Endothelial cell of umbilical vein (primary cell): ENCODE measurements around the gene DNAAF5.

ENCODE experiments used
- FOS ChIP-seq: IDR thresholded peaks from 2 replicates; pipeline ENCODE4 v1.6.1; 2011; ENCODE audit warnings: mild to moderate bottlenecking, low read length, moderate library complexity, borderline replicate concordance; ENCODE audit not compliant: insufficient read depth
- POLR2A ChIP-seq: IDR thresholded peaks from 2 replicates; pipeline ENCODE4 v1.6.1; 2012; ENCODE audit warnings: low read depth, mild to moderate bottlenecking, control low read depth, low read length
- POLR2AphosphoS5 ChIP-seq: IDR thresholded peaks from 2 replicates; pipeline ENCODE4 v1.6.1; 2012; ENCODE audit warnings: low read depth, mild to moderate bottlenecking, control low read depth, low read length, moderate library complexity; ENCODE audit not compliant: insufficient read depth
- TF ChIP-seq, protein P1 (sequence below), 2 donors: IDR thresholded peaks; 1 replicate in 1 of 2; 2 replicates in 1 of 2; pipeline ENCODE4 v1.5.1; 2011; ENCODE audit warnings: low read length in 2 of 2, mild to moderate bottlenecking in 2 of 2, moderate library complexity in 2 of 2, control low read depth in 1 of 2, inconsistent platforms in 1 of 2, low read depth in 1 of 2; ENCODE audit not compliant: insufficient read depth in 1 of 2; ENCODE audit errors: extremely low read depth in 1 of 2

DNA sequence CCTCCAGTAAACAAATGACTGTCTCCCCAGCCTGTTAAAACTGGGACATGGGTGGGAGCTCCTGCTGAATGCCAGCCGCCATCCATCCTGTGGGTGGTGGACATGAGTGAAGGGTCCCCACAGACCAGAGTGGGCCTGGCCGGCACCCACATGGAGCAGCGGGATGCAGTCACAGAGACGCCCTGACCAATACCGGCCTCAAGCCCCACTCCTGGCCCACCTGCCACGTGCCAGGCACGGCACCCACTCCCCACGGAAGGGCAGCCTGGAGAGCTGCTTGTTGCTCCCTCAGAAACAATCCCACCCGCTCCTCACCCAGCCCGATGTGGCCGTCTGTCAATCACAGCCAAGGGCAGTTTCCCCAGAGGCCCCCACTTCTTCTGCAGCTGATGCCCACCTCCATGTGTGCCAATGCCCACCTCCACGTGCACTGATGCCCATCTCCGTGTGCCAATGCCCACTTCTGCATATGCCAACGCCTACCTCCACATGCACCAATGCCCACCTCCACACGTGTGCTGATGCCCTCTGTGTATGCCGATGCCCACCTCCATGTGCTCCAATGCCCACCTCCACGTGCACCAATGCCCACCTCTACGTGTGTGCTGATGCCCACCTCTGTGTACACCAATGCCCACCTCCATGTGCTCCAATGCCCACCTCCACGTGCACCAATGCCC lies 42.8 kb upstream of the DNAAF5 start:
- no peak for TF ChIP-seq FOS
- no peak for TF ChIP-seq POLR2A
- TF ChIP-seq, protein P1, sequence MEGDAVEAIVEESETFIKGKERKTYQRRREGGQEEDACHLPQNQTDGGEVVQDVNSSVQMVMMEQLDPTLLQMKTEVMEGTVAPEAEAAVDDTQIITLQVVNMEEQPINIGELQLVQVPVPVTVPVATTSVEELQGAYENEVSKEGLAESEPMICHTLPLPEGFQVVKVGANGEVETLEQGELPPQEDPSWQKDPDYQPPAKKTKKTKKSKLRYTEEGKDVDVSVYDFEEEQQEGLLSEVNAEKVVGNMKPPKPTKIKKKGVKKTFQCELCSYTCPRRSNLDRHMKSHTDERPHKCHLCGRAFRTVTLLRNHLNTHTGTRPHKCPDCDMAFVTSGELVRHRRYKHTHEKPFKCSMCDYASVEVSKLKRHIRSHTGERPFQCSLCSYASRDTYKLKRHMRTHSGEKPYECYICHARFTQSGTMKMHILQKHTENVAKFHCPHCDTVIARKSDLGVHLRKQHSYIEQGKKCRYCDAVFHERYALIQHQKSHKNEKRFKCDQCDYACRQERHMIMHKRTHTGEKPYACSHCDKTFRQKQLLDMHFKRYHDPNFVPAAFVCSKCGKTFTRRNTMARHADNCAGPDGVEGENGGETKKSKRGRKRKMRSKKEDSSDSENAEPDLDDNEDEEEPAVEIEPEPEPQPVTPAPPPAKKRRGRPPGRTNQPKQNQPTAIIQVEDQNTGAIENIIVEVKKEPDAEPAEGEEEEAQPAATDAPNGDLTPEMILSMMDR (IDR thresholded peaks at IDR 0.05; ENCODE audit: extremely low read depth in 1 of 2, insufficient read depth in 1 of 2, low read depth in 1 of 2, low read length in 2 of 2): no peak
- TF ChIP-seq POLR2AphosphoS5: no peak
